ENCODE results near the gene CCL28.
"Not testable (repeated sequence)": the region's sequence is repeated elsewhere in the genome, so short reads cannot be mapped to it uniquely, and the experiment has no call there.

Gene CCL28

GRCh38 chr5:43412156-43412555 lies at the start of gene CCL28:
CCL28 (minus strand) TSS chr5:43412391; CDS start chr5:43412316, 75 bp downstream.
- DNase-seq (ENCODE audit: low spot score) = no peak

- DNase-seq (ENCODE audit: low spot score) = no peak
Measured at GRCh38 chr5:43461066-43461465, 48.9 kb upstream of the CCL28 start.

- no peak for DNase-seq (ENCODE audit: low spot score)
Measured at GRCh38 chr5:43456556-43456955, 44.4 kb upstream of the CCL28 start.

- not testable (repeated sequence) for DNase-seq (ENCODE audit: low spot score)
Measured at GRCh38 chr5:43441575-43441974, 29.4 kb upstream of the CCL28 start.

GRCh38 chr5:43437062-43437660 lies 25.0 kb upstream of the CCL28 start:
- no peak for DNase-seq (ENCODE audit: low spot score)

- no peak for DNase-seq (ENCODE audit: low spot score)
Measured at GRCh38 chr5:43433382-43433781, 21.2 kb upstream of the CCL28 start.

- no peak for DNase-seq (ENCODE audit: low spot score)
Measured at GRCh38 chr5:43432486-43433375, 20.5 kb upstream of the CCL28 start.

- no peak for DNase-seq (ENCODE audit: low spot score)
Measured at GRCh38 chr5:43429706-43430105, 17.5 kb upstream of the CCL28 start.

GRCh38 chr5:43429016-43429415 lies 16.8 kb upstream of the CCL28 start:
- DNase-seq (ENCODE audit: low spot score) = no peak

GRCh38 chr5:43427306-43427705 lies 15.1 kb upstream of the CCL28 start:
- DNase-seq (ENCODE audit: low spot score) = no peak

GRCh38 chr5:43425983-43426382 lies 13.8 kb upstream of the CCL28 start:
- no peak for DNase-seq (ENCODE audit: low spot score)

GRCh38 chr5:43423086-43423485 lies 10.9 kb upstream of the CCL28 start:
- not testable (repeated sequence) for DNase-seq (ENCODE audit: low spot score)

- DNase-seq (ENCODE audit: low spot score) = no peak
Measured at GRCh38 chr5:43422143-43422542, 10.0 kb upstream of the CCL28 start.

- no peak for DNase-seq (ENCODE audit: low spot score)
Measured at GRCh38 chr5:43421450-43422133, 9.4 kb upstream of the CCL28 start.

- no peak for DNase-seq (ENCODE audit: low spot score)
Measured at GRCh38 chr5:43420241-43420640, 8.1 kb upstream of the CCL28 start.

GRCh38 chr5:43418561-43418960 lies 6.4 kb upstream of the CCL28 start:
- no peak for DNase-seq (ENCODE audit: low spot score)

GRCh38 chr5:43416803-43417394 lies 4.7 kb upstream of the CCL28 start:
- no peak for DNase-seq (ENCODE audit: low spot score)

- DNase-seq (ENCODE audit: low spot score) = no peak
Measured at GRCh38 chr5:43415935-43416802, 4.0 kb upstream of the CCL28 start.

- no peak for DNase-seq (ENCODE audit: low spot score)
Measured at GRCh38 chr5:43413966-43414365, 1.8 kb upstream of the CCL28 start.

- DNase-seq (ENCODE audit: low spot score) = no peak
Measured at GRCh38 chr5:43412644-43413043, 453 bp upstream of the CCL28 start.

GRCh38 chr5:43411495-43411894 lies 696 bp downstream of the CCL28 start:
- DNase-seq (ENCODE audit: low spot score) = no peak

GRCh38 chr5:43410414-43410813 lies 1.8 kb downstream of the CCL28 start:
- DNase-seq (ENCODE audit: low spot score) = no peak

Data from hematopoietic multipotent progenitor cell treated with erythropoietin and hydrocortisone succinate and interleukin-3 and kit ligand, for 15 days (in vitro differentiated cells).